ENCODE data around the gene TTYH1.

DNA sequence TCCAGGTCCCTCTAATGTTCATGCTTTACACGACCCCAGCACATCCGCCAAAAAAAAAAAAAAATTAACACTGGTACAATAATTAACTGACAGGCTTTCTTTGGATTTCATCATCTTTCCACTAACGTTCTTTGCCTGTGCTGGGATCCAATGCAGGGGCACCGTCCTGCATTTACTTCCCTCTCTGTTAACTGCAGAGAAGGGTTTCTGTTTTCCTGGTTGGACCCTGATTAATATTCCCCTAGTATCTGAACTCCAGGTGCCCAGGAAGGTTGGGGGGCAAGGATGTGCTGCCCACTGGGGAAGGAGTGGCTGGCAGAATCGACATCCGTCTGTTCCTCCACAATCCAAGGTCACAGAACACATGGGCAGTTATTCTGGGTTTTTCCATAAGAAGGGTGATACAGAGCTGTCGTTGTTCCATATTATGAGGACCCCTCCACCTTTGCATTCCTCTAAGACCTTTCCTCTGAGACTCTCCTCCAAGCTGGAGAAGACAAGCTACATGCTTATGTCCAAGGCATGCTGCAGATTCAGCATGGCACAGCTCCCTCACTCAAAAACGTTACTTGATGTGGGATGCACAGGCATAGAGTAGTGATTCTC is 46.1 kb upstream of the TTYH1 start:
- TF ChIP-seq, protein P1, sequence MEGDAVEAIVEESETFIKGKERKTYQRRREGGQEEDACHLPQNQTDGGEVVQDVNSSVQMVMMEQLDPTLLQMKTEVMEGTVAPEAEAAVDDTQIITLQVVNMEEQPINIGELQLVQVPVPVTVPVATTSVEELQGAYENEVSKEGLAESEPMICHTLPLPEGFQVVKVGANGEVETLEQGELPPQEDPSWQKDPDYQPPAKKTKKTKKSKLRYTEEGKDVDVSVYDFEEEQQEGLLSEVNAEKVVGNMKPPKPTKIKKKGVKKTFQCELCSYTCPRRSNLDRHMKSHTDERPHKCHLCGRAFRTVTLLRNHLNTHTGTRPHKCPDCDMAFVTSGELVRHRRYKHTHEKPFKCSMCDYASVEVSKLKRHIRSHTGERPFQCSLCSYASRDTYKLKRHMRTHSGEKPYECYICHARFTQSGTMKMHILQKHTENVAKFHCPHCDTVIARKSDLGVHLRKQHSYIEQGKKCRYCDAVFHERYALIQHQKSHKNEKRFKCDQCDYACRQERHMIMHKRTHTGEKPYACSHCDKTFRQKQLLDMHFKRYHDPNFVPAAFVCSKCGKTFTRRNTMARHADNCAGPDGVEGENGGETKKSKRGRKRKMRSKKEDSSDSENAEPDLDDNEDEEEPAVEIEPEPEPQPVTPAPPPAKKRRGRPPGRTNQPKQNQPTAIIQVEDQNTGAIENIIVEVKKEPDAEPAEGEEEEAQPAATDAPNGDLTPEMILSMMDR (IDR thresholded peaks at IDR 0.05 in 4 of 5, conservative IDR thresholded peaks at IDR 0.05 in 1 of 5): no peak
- no peak for TF ChIP-seq POLR2A (IDR thresholded peaks at IDR 0.05)
